Mesodermal cell (in vitro differentiated cells): ENCODE results near the gene MRPL20.
"Not testable (repeated sequence)": the region's sequence is repeated elsewhere in the genome, so short reads cannot be mapped to it uniquely, and the experiment has no call there.

Source experiments
- H3K27ac ChIP-seq: 2 replicates; pipeline ENCODE4 v1.7.0; 2013; ENCODE audit warnings: mild to moderate bottlenecking, low read depth, low read length, moderate library complexity; ENCODE audit not compliant: severe bottlenecking
- H3K36me3 ChIP-seq: 2 replicates; pipeline ENCODE4 v1.7.1; 2013; ENCODE audit warnings: mild to moderate bottlenecking, low read length, moderate library complexity; ENCODE audit not compliant: control insufficient read depth, insufficient read depth
- H3K4me1 ChIP-seq: one replicate; pipeline ENCODE4 v1.7.1; 2013; ENCODE audit warnings: mild to moderate bottlenecking, low read length; ENCODE audit not compliant: insufficient read depth, control insufficient read depth, poor library complexity, severe bottlenecking
- H3K4me3 ChIP-seq: 2 replicates; pipeline ENCODE4 v1.7.0; 2013; ENCODE audit warnings: low read length, control low read depth, mild to moderate bottlenecking; ENCODE audit not compliant: insufficient read depth, poor library complexity, severe bottlenecking; ENCODE audit errors: extremely low read depth
- H3K9me3 ChIP-seq: 2 replicates; pipeline ENCODE4 v1.7.1; 2013; ENCODE audit warnings: mild to moderate bottlenecking, low read length, moderate library complexity; ENCODE audit not compliant: control insufficient read depth
- WGBS, 2 experiments: methylation state at CpG; one replicate each; pipeline ENCODE4 v1.1.5; 2013; ENCODE audit warnings: missing lambda C conversion rate in 2 of 2; ENCODE audit not compliant: insufficient coverage in 2 of 2; 5-methylcytosine and 5-hydroxymethylcytosine counted together

The MRPL20 gene

GRCh38 chr1:1446631-1447030, 39.5 kb upstream of the MRPL20 start:
- H3K4me1 ChIP-seq, H3K27ac ChIP-seq, H3K36me3 ChIP-seq, H3K9me3 ChIP-seq, H3K4me3 ChIP-seq: not testable (repeated sequence)
- 91 to 98% methylated on average over 7 of the region's 19 CpGs for WGBS, 2 experiments

- peaks cover 9% of the 10 kb centered on the region for H3K36me3 ChIP-seq
- 96 to 97% methylated on average over 31 to 32 of the region's 32 CpGs for WGBS, 2 experiments
- H3K4me1 ChIP-seq, result peaks cover 12% of the 10 kb centered on the region
- no peaks in the 10 kb centered on the region for H3K9me3 ChIP-seq
- H3K4me3 ChIP-seq, result no peak overlapping the region
- no peak overlapping the region for H3K27ac ChIP-seq
Measured at GRCh38 chr1:1442069-1442770, 35.1 kb upstream of the MRPL20 start.

GRCh38 chr1:1441002-1441888, 34.2 kb upstream of the MRPL20 start:
- Histone ChIP-seq H3K4me3 (no peak overlapping the region), H3K36me3 (peaks cover 9% of the 10 kb centered on the region), H3K9me3 (no peaks in the 10 kb centered on the region), H3K27ac (no peak overlapping the region), H3K4me1 (peaks cover 22% of the 10 kb centered on the region)
- WGBS, 2 experiments, result 82 to 86% methylated on average over 24 to 26 of the region's 29 CpGs

GRCh38 chr1:1440262-1441001, 33.3 kb upstream of the MRPL20 start:
- Histone ChIP-seq H3K4me3 (no peak overlapping the region), H3K36me3 (peaks cover 9% of the 10 kb centered on the region), H3K4me1 (peaks cover 24% of the 10 kb centered on the region), H3K27ac (no peak overlapping the region), H3K9me3 (no peaks in the 10 kb centered on the region)
- 92 to 99% methylated on average over 18 to 22 of the region's 26 CpGs for WGBS, 2 experiments

- Histone ChIP-seq H3K4me3 (no peak overlapping the region), H3K27ac (no peak overlapping the region), H3K36me3 (peaks cover 9% of the 10 kb centered on the region), H3K9me3 (no peaks in the 10 kb centered on the region), H3K4me1 (peaks cover 30% of the 10 kb centered on the region)
- 96 to 97% methylated on average over 62 to 71 of the region's 82 CpGs for WGBS, 2 experiments
Measured at GRCh38 chr1:1439546-1440261, 32.6 kb upstream of the MRPL20 start.

GRCh38 chr1:1438531-1439381, 31.7 kb upstream of the MRPL20 start:
- Histone ChIP-seq H3K27ac (no peak overlapping the region), H3K4me3 (no peak overlapping the region), H3K4me1 (peaks cover 38% of the 10 kb centered on the region), H3K9me3 (no peaks in the 10 kb centered on the region), H3K36me3 (peaks cover 9% of the 10 kb centered on the region)
- WGBS, 2 experiments, result 94 to 97% methylated on average over 42 to 45 of the region's 45 CpGs

- Histone ChIP-seq H3K9me3 (no peaks in the 10 kb centered on the region), H3K27ac (no peak overlapping the region), H3K4me1 (peaks cover 46% of the 10 kb centered on the region), H3K36me3 (peaks cover 9% of the 10 kb centered on the region), H3K4me3 (no peak overlapping the region)
- WGBS, 2 experiments, result 81 to 86% methylated on average over 10 to 11 of the region's 11 CpGs
Measured at GRCh38 chr1:1437904-1438376, 30.8 kb upstream of the MRPL20 start.

GRCh38 chr1:1437033-1437903, 30.2 kb upstream of the MRPL20 start:
- no peak overlapping the region for H3K4me3 ChIP-seq
- H3K27ac ChIP-seq, result no peak overlapping the region
- 89 to 94% methylated on average over 21 to 31 of the region's 31 CpGs for WGBS, 2 experiments
- no peaks in the 10 kb centered on the region for H3K9me3 ChIP-seq
- H3K4me1 ChIP-seq, result peaks cover 53% of the 10 kb centered on the region
- H3K36me3 ChIP-seq, result peaks cover 9% of the 10 kb centered on the region

- WGBS, 2 experiments, result 94 to 96% methylated on average over 7 of the region's 7 CpGs
- no peak overlapping the region for H3K27ac ChIP-seq
- no peaks in the 10 kb centered on the region for H3K9me3 ChIP-seq
- peaks cover 9% of the 10 kb centered on the region for H3K36me3 ChIP-seq
- H3K4me1 ChIP-seq, result peaks cover 59% of the 10 kb centered on the region
- peak overlapping the region; percentile 55 for H3K4me3 ChIP-seq
Measured at GRCh38 chr1:1436630-1437032, 29.5 kb upstream of the MRPL20 start.
